ENCODE data around the gene CAMKV. TPM values are rescaled to one million over a fixed set of nuclear protein-coding genes. Genes with fewer than 3 reads are reported as not detected.

The CAMKV gene
- total RNA-seq, 1 experiment from 2014 or later, result 58.2 TPM

DNA sequence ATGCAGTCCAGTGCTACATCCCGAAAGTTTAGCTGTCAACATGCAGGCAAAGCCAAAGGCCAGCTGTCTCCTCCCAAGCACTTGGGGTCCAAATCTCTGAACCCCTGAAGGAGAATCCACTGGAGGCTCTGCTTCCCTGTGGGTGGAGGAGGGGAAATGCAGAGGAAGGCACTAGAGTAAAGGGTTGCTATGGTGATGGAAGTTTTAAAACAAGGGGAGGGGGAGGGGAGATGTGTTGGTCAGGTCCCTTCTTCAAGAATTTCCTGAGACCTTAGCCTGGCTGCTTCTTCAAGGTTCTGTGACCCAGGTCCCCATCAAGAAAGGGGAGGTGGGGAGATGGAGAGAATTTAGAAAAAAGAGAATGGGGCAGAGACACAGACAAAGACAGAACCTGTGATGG lies 2.3 kb downstream of the CAMKV start (continued):
- TF ChIP-seq, protein P1, sequence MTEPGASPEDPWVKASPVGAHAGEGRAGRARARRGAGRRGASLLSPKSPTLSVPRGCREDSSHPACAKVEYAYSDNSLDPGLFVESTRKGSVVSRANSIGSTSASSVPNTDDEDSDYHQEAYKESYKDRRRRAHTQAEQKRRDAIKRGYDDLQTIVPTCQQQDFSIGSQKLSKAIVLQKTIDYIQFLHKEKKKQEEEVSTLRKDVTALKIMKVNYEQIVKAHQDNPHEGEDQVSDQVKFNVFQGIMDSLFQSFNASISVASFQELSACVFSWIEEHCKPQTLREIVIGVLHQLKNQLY (CRISPR knock-in tag; IDR thresholded peaks at IDR 0.05), result no peak
- TF ChIP-seq, protein P2, sequence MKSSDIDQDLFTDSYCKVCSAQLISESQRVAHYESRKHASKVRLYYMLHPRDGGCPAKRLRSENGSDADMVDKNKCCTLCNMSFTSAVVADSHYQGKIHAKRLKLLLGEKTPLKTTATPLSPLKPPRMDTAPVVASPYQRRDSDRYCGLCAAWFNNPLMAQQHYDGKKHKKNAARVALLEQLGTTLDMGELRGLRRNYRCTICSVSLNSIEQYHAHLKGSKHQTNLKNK (CRISPR knock-in tag; IDR thresholded peaks at IDR 0.05), result no peak
- no peak for TF ChIP-seq NFATC4 (CRISPR knock-in tag; IDR thresholded peaks at IDR 0.05)
- TF ChIP-seq, protein P3, sequence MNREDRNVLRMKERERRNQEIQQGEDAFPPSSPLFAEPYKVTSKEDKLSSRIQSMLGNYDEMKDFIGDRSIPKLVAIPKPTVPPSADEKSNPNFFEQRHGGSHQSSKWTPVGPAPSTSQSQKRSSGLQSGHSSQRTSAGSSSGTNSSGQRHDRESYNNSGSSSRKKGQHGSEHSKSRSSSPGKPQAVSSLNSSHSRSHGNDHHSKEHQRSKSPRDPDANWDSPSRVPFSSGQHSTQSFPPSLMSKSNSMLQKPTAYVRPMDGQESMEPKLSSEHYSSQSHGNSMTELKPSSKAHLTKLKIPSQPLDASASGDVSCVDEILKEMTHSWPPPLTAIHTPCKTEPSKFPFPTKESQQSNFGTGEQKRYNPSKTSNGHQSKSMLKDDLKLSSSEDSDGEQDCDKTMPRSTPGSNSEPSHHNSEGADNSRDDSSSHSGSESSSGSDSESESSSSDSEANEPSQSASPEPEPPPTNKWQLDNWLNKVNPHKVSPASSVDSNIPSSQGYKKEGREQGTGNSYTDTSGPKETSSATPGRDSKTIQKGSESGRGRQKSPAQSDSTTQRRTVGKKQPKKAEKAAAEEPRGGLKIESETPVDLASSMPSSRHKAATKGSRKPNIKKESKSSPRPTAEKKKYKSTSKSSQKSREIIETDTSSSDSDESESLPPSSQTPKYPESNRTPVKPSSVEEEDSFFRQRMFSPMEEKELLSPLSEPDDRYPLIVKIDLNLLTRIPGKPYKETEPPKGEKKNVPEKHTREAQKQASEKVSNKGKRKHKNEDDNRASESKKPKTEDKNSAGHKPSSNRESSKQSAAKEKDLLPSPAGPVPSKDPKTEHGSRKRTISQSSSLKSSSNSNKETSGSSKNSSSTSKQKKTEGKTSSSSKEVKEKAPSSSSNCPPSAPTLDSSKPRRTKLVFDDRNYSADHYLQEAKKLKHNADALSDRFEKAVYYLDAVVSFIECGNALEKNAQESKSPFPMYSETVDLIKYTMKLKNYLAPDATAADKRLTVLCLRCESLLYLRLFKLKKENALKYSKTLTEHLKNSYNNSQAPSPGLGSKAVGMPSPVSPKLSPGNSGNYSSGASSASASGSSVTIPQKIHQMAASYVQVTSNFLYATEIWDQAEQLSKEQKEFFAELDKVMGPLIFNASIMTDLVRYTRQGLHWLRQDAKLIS (CRISPR knock-in tag; IDR thresholded peaks at IDR 0.05; ENCODE audit: borderline replicate concordance), result no peak
- no peak for TF ChIP-seq IRF2 (CRISPR knock-in tag; IDR thresholded peaks at IDR 0.05; ENCODE audit: borderline replicate concordance, low read depth)
- TF ChIP-seq, protein P4, sequence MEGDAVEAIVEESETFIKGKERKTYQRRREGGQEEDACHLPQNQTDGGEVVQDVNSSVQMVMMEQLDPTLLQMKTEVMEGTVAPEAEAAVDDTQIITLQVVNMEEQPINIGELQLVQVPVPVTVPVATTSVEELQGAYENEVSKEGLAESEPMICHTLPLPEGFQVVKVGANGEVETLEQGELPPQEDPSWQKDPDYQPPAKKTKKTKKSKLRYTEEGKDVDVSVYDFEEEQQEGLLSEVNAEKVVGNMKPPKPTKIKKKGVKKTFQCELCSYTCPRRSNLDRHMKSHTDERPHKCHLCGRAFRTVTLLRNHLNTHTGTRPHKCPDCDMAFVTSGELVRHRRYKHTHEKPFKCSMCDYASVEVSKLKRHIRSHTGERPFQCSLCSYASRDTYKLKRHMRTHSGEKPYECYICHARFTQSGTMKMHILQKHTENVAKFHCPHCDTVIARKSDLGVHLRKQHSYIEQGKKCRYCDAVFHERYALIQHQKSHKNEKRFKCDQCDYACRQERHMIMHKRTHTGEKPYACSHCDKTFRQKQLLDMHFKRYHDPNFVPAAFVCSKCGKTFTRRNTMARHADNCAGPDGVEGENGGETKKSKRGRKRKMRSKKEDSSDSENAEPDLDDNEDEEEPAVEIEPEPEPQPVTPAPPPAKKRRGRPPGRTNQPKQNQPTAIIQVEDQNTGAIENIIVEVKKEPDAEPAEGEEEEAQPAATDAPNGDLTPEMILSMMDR (IDR thresholded peaks at IDR 0.05), result no peak
- TF ChIP-seq, protein P5, sequence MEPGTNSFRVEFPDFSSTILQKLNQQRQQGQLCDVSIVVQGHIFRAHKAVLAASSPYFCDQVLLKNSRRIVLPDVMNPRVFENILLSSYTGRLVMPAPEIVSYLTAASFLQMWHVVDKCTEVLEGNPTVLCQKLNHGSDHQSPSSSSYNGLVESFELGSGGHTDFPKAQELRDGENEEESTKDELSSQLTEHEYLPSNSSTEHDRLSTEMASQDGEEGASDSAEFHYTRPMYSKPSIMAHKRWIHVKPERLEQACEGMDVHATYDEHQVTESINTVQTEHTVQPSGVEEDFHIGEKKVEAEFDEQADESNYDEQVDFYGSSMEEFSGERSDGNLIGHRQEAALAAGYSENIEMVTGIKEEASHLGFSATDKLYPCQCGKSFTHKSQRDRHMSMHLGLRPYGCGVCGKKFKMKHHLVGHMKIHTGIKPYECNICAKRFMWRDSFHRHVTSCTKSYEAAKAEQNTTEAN (CRISPR knock-in tag; IDR thresholded peaks at IDR 0.05), result no peak

DNA sequence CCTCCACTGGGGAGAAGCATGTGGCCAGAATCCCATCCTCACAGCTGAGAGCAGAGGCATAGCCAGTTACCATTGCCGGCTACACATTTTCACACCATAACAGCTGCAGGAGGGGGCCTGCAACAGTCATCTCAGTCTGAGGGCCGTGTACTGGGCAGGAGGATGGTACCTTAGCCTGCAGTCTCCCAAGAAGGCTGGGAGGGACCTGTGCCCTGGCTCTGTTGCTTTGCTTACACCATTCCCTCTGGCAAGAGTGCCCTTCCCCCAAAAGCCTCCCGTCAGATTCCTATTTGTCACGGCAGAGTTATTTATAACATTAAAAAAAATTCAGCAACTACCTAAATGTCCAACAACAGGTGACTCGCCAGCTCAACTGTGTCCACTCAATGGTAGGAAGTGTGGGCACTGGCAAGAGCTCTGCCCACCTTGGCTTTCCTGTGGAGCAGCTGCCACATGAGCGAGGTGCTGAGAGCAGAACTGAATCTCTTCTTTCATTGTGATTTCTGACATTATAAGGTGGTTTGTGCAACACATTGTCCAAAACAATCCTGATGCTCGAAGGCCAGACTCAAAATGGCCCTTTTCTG lies 4.4 kb downstream of the CAMKV start:
- Mint-ChIP-seq H3K27me3 (ENCODE audit: low read depth) (no peaks in the 10 kb centered on the region), H3K4me3 (no peak overlapping the region), H3K27ac (no peak overlapping the region), H3K9me3 (no peaks in the 10 kb centered on the region), H3K36me3 (peaks cover 8% of the 10 kb centered on the region), H3K4me1 (peaks cover 44% of the 10 kb centered on the region)
- TF ChIP-seq, protein P6, sequence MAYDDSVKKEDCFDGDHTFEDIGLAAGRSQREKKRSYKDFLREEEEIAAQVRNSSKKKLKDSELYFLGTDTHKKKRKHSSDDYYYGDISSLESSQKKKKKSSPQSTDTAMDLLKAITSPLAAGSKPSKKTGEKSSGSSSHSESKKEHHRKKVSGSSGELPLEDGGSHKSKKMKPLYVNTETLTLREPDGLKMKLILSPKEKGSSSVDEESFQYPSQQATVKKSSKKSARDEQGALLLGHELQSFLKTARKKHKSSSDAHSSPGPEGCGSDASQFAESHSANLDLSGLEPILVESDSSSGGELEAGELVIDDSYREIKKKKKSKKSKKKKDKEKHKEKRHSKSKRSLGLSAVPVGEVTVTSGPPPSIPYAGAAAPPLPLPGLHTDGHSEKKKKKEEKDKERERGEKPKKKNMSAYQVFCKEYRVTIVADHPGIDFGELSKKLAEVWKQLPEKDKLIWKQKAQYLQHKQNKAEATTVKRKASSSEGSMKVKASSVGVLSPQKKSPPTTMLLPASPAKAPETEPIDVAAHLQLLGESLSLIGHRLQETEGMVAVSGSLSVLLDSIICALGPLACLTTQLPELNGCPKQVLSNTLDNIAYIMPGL (CRISPR knock-in tag; IDR thresholded peaks at IDR 0.05), result no peak
- no peak for TF ChIP-seq HMGA2 (CRISPR knock-in tag; IDR thresholded peaks at IDR 0.05)
- DNase-seq (ENCODE audit: low spot score) (no peak), ATAC-seq (no peak)
- ChIA-PET POLR2A (no interaction called here), CTCF (interaction anchor here (1.1 to 3.9 kb wide), 3 partner anchors 13 to 64 kb away, joined by 3 to 11 read pairs (median 4); partner anchors contain the start of gene MON1A)

DNA sequence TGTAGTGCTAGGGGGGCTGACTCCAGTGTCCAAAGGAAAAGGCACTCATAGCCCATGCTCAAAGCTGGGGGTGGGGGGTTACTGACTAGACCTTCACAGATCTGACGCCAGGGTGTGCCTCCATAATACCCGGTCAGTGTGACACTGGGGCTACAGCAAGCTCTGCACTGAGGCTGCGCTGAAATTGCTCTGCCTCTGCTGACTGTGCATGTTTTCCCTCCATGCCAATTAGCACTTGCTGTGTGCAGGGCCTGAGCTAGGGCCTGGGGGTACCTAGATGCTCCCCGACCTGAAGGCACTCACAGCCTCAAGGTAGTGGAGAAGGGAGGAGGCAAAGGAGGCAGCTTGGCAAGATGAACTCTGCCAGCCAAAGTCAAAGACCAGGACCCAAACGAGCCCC lies 5.2 kb downstream of the CAMKV start:
- H3K27ac Mint-ChIP-seq, result no peak overlapping the region
- POLR2A ChIA-PET, result no interaction called here
- peaks cover 13% of the 10 kb centered on the region for H3K36me3 Mint-ChIP-seq
- peaks cover 44% of the 10 kb centered on the region for H3K4me1 Mint-ChIP-seq
- H3K9me3 Mint-ChIP-seq, result no peaks in the 10 kb centered on the region
- CTCF ChIA-PET, result interaction anchor here (3.9 kb wide), 1 partner anchor 25 kb away, joined by 11 read pairs; no protein-coding TSS in a partner anchor
- no peak for ATAC-seq
- H3K27me3 Mint-ChIP-seq (ENCODE audit: low read depth), result no peaks in the 10 kb centered on the region
- H3K4me3 Mint-ChIP-seq, result no peak overlapping the region
- no peak for DNase-seq (ENCODE audit: low spot score)
- no peak for TF ChIP-seq NR2C2 (CRISPR knock-in tag; IDR thresholded peaks at IDR 0.05)
- no peak for TF ChIP-seq FOXJ3 (CRISPR knock-in tag; IDR thresholded peaks at IDR 0.05; ENCODE audit: borderline replicate concordance)
- TF ChIP-seq ZNF396 (CRISPR knock-in tag; IDR thresholded peaks at IDR 0.05; ENCODE audit: borderline replicate concordance), result no peak
- TF ChIP-seq ATF1 (CRISPR knock-in tag; IDR thresholded peaks at IDR 0.05), result no peak
- TF ChIP-seq, protein P7, sequence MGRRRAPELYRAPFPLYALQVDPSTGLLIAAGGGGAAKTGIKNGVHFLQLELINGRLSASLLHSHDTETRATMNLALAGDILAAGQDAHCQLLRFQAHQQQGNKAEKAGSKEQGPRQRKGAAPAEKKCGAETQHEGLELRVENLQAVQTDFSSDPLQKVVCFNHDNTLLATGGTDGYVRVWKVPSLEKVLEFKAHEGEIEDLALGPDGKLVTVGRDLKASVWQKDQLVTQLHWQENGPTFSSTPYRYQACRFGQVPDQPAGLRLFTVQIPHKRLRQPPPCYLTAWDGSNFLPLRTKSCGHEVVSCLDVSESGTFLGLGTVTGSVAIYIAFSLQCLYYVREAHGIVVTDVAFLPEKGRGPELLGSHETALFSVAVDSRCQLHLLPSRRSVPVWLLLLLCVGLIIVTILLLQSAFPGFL (CRISPR knock-in tag; IDR thresholded peaks at IDR 0.05; ENCODE audit: borderline replicate concordance), result no peak
- TF ChIP-seq, protein P8, sequence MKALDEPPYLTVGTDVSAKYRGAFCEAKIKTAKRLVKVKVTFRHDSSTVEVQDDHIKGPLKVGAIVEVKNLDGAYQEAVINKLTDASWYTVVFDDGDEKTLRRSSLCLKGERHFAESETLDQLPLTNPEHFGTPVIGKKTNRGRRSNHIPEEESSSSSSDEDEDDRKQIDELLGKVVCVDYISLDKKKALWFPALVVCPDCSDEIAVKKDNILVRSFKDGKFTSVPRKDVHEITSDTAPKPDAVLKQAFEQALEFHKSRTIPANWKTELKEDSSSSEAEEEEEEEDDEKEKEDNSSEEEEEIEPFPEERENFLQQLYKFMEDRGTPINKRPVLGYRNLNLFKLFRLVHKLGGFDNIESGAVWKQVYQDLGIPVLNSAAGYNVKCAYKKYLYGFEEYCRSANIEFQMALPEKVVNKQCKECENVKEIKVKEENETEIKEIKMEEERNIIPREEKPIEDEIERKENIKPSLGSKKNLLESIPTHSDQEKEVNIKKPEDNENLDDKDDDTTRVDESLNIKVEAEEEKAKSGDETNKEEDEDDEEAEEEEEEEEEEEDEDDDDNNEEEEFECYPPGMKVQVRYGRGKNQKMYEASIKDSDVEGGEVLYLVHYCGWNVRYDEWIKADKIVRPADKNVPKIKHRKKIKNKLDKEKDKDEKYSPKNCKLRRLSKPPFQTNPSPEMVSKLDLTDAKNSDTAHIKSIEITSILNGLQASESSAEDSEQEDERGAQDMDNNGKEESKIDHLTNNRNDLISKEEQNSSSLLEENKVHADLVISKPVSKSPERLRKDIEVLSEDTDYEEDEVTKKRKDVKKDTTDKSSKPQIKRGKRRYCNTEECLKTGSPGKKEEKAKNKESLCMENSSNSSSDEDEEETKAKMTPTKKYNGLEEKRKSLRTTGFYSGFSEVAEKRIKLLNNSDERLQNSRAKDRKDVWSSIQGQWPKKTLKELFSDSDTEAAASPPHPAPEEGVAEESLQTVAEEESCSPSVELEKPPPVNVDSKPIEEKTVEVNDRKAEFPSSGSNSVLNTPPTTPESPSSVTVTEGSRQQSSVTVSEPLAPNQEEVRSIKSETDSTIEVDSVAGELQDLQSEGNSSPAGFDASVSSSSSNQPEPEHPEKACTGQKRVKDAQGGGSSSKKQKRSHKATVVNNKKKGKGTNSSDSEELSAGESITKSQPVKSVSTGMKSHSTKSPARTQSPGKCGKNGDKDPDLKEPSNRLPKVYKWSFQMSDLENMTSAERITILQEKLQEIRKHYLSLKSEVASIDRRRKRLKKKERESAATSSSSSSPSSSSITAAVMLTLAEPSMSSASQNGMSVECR (CRISPR knock-in tag; IDR thresholded peaks at IDR 0.05; ENCODE audit: borderline replicate concordance), result no peak
- TF ChIP-seq NR1H2 (CRISPR knock-in tag; IDR thresholded peaks at IDR 0.05), result no peak
- no peak for TF ChIP-seq GABPB1 (CRISPR knock-in tag; IDR thresholded peaks at IDR 0.05)
